ENCODE measurements around the gene ZMYM5. TPM values are rescaled to one million over a fixed set of nuclear protein-coding genes. Genes with fewer than 3 reads are reported as not detected.

Gene ZMYM5
- total and polyA plus RNA-seq, 2 of the 13 experiments (the other 11 are each of a cell fraction or from before 2014, with no cell fraction given), result 7.8 to 9.4 TPM

DNA sequence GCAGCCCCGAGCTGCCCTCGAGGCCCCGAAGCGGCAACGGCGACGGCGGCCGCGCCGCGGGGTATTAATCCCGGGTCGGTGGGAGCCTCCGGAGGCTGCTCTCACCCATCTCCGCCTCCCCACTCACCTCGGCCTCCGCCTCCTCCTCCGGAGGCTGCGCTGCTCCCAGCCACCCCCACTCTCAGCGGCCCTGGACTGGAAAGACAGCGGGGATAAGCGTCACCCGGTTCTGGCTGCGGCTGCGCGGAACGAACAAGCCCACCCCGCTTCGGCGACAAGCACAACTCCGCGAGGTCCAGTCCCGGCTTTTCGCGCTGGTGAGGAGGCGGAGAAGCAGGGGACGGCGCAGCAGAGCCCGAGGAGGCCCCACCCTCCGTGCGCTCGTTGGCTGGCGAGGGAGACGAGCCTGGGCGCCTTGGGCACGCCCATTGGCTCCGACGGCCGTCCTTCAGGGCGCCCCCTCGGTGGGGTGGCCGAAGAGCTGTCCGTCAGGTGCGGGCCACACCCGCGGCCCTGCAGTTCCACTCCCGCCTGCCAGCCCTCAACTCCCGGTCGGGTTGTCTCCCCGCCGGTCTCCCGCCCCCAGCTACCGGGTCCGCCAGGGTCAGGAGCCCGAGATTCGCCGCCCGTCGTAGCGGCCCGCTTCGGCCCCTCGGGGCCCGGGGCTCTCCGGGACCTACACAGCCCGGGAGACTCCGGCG is at the start of gene ZMYM5 (continued):
- TF ChIP-seq, protein P1, sequence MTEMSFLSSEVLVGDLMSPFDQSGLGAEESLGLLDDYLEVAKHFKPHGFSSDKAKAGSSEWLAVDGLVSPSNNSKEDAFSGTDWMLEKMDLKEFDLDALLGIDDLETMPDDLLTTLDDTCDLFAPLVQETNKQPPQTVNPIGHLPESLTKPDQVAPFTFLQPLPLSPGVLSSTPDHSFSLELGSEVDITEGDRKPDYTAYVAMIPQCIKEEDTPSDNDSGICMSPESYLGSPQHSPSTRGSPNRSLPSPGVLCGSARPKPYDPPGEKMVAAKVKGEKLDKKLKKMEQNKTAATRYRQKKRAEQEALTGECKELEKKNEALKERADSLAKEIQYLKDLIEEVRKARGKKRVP (CRISPR knock-in tag; IDR thresholded peaks at IDR 0.05), result 0 out of 4 replicates have a peak, but pooled peaks of 1 of the 2 experiments have one; percentile 14
- no peak for TF ChIP-seq MAFG (CRISPR knock-in tag; IDR thresholded peaks at IDR 0.05)
- TF ChIP-seq, protein P2, sequence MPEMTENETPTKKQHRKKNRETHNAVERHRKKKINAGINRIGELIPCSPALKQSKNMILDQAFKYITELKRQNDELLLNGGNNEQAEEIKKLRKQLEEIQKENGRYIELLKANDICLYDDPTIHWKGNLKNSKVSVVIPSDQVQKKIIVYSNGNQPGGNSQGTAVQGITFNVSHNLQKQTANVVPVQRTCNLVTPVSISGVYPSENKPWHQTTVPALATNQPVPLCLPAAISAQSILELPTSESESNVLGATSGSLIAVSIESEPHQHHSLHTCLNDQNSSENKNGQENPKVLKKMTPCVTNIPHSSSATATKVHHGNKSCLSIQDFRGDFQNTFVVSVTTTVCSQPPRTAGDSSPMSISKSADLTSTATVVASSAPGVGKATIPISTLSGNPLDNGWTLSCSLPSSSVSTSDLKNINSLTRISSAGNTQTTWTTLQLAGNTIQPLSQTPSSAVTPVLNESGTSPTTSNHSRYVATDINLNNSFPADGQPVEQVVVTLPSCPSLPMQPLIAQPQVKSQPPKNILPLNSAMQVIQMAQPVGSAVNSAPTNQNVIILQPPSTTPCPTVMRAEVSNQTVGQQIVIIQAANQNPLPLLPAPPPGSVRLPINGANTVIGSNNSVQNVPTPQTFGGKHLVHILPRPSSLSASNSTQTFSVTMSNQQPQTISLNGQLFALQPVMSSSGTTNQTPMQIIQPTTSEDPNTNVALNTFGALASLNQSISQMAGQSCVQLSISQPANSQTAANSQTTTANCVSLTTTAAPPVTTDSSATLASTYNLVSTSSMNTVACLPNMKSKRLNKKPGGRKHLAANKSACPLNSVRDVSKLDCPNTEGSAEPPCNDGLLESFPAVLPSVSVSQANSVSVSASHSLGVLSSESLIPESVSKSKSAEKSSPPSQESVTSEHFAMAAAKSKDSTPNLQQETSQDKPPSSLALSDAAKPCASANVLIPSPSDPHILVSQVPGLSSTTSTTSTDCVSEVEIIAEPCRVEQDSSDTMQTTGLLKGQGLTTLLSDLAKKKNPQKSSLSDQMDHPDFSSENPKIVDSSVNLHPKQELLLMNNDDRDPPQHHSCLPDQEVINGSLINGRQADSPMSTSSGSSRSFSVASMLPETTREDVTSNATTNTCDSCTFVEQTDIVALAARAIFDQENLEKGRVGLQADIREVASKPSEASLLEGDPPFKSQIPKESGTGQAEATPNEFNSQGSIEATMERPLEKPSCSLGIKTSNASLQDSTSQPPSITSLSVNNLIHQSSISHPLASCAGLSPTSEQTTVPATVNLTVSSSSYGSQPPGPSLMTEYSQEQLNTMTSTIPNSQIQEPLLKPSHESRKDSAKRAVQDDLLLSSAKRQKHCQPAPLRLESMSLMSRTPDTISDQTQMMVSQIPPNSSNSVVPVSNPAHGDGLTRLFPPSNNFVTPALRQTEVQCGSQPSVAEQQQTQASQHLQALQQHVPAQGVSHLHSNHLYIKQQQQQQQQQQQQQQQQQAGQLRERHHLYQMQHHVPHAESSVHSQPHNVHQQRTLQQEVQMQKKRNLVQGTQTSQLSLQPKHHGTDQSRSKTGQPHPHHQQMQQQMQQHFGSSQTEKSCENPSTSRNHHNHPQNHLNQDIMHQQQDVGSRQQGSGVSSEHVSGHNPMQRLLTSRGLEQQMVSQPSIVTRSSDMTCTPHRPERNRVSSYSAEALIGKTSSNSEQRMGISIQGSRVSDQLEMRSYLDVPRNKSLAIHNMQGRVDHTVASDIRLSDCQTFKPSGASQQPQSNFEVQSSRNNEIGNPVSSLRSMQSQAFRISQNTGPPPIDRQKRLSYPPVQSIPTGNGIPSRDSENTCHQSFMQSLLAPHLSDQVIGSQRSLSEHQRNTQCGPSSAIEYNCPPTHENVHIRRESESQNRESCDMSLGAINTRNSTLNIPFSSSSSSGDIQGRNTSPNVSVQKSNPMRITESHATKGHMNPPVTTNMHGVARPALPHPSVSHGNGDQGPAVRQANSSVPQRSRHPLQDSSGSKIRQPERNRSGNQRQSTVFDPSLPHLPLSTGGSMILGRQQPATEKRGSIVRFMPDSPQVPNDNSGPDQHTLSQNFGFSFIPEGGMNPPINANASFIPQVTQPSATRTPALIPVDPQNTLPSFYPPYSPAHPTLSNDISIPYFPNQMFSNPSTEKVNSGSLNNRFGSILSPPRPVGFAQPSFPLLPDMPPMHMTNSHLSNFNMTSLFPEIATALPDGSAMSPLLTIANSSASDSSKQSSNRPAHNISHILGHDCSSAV (CRISPR knock-in tag; IDR thresholded peaks at IDR 0.05; ENCODE audit: borderline replicate concordance), result no peak
- TF ChIP-seq MAFF (IDR thresholded peaks at IDR 0.05; ENCODE audit: low read depth, low read length), result no peak
- no peak for TF ChIP-seq STAG1 (CRISPR knock-in tag; IDR thresholded peaks at IDR 0.05)
- TF ChIP-seq CREB1 (IDR thresholded peaks at IDR 0.05), result peak; percentile 74
- TF ChIP-seq CREB1 (CRISPR knock-in tag; IDR thresholded peaks at IDR 0.05), result no peak
- TF ChIP-seq, protein P3, sequence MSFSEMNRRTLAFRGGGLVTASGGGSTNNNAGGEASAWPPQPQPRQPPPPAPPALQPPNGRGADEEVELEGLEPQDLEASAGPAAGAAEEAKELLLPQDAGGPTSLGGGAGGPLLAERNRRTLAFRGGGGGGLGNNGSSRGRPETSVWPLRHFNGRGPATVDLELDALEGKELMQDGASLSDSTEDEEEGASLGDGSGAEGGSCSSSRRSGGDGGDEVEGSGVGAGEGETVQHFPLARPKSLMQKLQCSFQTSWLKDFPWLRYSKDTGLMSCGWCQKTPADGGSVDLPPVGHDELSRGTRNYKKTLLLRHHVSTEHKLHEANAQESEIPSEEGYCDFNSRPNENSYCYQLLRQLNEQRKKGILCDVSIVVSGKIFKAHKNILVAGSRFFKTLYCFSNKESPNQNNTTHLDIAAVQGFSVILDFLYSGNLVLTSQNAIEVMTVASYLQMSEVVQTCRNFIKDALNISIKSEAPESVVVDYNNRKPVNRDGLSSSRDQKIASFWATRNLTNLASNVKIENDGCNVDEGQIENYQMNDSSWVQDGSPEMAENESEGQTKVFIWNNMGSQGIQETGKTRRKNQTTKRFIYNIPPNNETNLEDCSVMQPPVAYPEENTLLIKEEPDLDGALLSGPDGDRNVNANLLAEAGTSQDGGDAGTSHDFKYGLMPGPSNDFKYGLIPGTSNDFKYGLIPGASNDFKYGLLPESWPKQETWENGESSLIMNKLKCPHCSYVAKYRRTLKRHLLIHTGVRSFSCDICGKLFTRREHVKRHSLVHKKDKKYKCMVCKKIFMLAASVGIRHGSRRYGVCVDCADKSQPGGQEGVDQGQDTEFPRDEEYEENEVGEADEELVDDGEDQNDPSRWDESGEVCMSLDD (CRISPR knock-in tag; IDR thresholded peaks at IDR 0.05; ENCODE audit: borderline replicate concordance), result no peak
- no peak for TF ChIP-seq ATAD3A (CRISPR knock-in tag; IDR thresholded peaks at IDR 0.05)
- TF ChIP-seq TMF1 (CRISPR knock-in tag; IDR thresholded peaks at IDR 0.05; ENCODE audit: low read depth), result no peak
- TF ChIP-seq ZFYVE20 (CRISPR knock-in tag; IDR thresholded peaks at IDR 0.05; ENCODE audit: borderline replicate concordance, low read depth), result no peak
- no peak for TF ChIP-seq ZNF317 (CRISPR knock-in tag; IDR thresholded peaks at IDR 0.05)
- no peak for TF ChIP-seq ZNF564 (CRISPR knock-in tag; IDR thresholded peaks at IDR 0.05)

Measured in HepG2 (cell line).